Epithelial cell of esophagus (primary cell): ENCODE measurements around the gene TUBB1.
A peak's percentile ranks its signal among the peaks of the same experiment; 100 is the strongest.

Experiments used
- DNase-seq: peaks from one replicate; pipeline ENCODE4 v3.0.0; 2010; ENCODE audit warnings: low read depth
- H3K4me3 ChIP-seq: 2 replicates; pipeline ENCODE4 v1.5.1; 2011; ENCODE audit warnings: mild to moderate bottlenecking, low read length, control low read depth
- TF ChIP-seq, protein P1 (sequence below): IDR thresholded peaks from 2 replicates; pipeline ENCODE4 v1.5.1; 2011; ENCODE audit warnings: low read depth, mild to moderate bottlenecking, low read length, control low read depth, inconsistent platforms; ENCODE audit not compliant: insufficient read depth; ENCODE audit errors: missing control alignments

Gene TUBB1

DNA sequence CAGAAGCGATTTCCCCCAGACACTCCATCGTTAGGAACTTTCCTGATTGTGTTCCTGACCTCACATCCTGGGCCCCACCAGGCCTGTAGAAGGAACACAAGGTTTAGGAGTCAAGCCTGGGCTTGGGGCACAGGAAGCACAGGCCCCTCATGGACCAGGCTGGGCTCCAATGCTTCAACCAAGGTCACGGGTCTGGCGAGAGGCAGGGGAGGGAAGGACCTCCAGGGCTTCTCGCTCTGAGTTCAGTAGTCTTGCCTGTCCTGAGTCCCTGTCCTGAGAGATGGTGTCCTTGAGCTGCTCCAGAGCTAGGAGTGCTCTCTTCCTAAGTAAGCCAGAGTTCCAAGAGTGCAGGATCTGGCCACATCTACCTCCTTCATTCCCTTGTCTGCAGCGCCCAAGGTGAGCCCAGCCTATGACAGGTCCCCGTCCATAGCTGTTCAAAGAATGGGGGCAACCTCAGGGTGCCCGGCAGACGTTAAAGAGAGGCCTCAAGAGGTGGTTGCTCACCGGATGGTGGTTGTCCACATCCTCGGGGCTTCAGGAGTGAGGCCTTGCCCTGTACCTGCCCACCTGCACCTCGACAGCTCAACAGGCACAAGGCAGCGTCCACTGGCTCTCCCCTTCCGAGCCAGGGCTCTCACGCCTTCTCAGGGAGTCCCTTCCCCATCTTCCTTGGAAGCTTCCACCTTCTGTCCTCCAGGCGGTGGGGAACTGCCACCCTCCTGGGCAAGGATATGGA, 1.6 kb upstream of the TUBB1 start:
- TF ChIP-seq, protein P1, sequence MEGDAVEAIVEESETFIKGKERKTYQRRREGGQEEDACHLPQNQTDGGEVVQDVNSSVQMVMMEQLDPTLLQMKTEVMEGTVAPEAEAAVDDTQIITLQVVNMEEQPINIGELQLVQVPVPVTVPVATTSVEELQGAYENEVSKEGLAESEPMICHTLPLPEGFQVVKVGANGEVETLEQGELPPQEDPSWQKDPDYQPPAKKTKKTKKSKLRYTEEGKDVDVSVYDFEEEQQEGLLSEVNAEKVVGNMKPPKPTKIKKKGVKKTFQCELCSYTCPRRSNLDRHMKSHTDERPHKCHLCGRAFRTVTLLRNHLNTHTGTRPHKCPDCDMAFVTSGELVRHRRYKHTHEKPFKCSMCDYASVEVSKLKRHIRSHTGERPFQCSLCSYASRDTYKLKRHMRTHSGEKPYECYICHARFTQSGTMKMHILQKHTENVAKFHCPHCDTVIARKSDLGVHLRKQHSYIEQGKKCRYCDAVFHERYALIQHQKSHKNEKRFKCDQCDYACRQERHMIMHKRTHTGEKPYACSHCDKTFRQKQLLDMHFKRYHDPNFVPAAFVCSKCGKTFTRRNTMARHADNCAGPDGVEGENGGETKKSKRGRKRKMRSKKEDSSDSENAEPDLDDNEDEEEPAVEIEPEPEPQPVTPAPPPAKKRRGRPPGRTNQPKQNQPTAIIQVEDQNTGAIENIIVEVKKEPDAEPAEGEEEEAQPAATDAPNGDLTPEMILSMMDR = no peak
- no peak for DNase-seq
- H3K4me3 ChIP-seq = no peak overlapping the region

DNA sequence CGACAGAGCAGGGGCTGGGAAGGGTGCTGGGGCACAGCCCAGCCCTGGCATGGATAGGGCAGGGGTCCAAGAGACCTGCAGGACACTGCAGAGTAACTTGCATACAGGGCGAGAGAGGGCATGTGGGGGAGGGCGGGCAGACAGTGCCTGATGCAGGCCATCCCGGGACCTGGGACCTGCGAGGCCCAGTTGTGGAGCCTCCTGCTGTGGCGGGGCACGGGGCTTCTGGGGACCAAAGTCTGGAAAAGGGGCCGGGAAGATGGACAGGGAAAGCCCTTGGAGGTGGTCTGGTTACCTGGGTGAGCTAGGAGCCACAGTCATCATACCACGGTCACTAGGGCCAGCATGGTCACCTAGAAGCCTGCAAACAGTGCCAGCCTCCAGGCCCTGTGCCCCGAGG, 412 bp upstream of the TUBB1 start:
- TF ChIP-seq, protein P1 = no peak
- H3K4me3 ChIP-seq = no peak overlapping the region
- no peak for DNase-seq

DNA sequence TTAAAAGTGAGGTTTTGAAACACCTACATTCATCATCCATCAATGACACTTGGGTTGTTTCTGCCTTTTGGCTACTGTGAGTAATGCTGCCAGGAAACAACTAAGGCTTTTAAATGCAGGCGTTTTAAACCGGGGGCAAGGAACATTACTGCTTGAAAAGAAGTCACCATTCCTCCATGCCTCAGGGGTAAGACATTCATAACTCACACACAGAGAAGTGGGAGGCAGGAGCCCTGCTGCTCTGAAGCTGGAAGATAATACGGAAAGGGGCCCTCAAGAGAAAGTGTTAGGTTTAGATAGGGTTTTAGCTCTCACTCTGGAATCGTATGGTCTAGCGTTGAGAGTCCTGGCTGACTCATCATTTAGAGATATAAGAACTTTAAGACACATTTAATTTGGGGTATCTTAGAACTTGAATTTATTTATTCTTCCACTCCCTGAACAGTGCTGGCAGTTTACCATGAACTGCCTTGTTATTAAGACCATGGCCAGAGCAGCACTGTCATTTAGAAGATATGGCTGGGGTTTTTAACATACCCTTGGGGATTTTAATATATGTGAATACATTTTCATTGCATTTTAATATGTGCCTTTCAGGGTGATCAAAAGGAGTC, 1.8 kb downstream of the TUBB1 start:
- H3K4me3 ChIP-seq = no peak overlapping the region
- TF ChIP-seq, protein P1 = no peak
- peak; percentile 90 for DNase-seq

DNA sequence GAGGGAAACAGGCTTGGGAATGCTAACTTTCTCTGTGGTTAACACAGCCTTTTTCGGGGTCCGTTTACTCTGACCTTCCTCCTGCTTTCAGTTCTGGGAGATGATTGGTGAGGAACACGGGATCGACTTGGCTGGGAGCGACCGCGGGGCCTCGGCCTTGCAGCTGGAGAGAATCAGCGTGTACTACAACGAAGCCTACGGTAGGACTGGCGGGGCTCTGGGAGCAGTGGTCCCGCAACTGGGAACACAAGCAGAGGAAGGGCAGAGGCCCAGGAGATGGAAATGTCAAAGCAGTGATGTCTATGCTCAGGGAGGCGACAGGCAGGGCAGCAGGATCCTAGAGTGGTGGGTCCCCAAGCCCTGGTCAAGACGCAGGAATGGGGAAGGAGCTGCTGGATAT, 3.5 kb downstream of the TUBB1 start:
- no peak for DNase-seq
- TF ChIP-seq, protein P1 = no peak

DNA sequence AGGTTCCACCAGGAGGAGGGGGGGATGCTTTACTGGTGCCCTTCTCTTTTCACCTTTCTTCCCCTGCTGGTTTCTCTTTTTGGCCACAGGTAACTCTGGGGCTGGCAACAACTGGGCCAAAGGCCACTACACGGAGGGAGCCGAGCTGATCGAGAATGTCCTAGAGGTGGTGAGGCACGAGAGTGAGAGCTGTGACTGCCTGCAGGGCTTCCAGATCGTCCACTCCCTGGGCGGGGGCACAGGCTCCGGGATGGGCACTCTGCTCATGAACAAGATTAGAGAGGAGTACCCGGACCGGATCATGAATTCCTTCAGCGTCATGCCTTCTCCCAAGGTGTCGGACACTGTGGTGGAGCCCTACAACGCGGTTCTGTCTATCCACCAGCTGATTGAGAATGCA, 4.4 kb downstream of the TUBB1 start:
- TF ChIP-seq, protein P1 = no peak
- H3K4me3 ChIP-seq = no peak overlapping the region
- no peak for DNase-seq

More for the DNA sequence above, 3.5 kb downstream of the TUBB1 start:
- H3K4me3 ChIP-seq = no peak overlapping the region

DNA sequence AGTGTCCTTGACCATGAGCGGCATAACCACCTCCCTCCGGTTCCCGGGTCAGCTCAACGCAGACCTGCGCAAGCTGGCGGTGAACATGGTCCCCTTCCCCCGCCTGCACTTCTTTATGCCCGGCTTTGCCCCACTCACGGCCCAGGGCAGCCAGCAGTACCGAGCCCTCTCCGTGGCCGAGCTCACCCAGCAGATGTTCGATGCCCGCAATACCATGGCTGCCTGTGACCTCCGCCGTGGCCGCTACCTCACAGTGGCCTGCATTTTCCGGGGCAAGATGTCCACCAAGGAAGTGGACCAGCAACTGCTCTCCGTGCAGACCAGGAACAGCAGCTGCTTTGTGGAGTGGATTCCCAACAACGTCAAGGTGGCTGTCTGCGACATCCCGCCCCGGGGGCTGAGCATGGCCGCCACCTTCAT, 4.9 kb downstream of the TUBB1 start:
- TF ChIP-seq, protein P1 = no peak
- no peak for DNase-seq
- no peak overlapping the region for H3K4me3 ChIP-seq
